IPS-NIHi7 (cell line): ENCODE measurements around the gene CDH7.

Experiments
- DNase-seq: peaks from one replicate; pipeline ENCODE4 v3.0.0; 2012; ENCODE audit warnings: mixed read lengths; ENCODE audit errors: extremely low spot score

The CDH7 gene

GRCh38 chr18:65750389-65751154 is at the start of gene CDH7:
Gene CDH7 (plus strand): TSS chr18:65751012. CDS start chr18:65762843, 11,831 bp downstream.
- DNase-seq: peak; percentile 30

- no peak for DNase-seq
Measured at GRCh38 chr18:65704046-65704445, 46.8 kb upstream of the CDH7 start.

- DNase-seq: peak; percentile 16
Measured at GRCh38 chr18:65706646-65707045, 44.2 kb upstream of the CDH7 start.

GRCh38 chr18:65711493-65711892 is 39.3 kb upstream of the CDH7 start:
- no peak for DNase-seq

GRCh38 chr18:65721619-65722018 is 29.2 kb upstream of the CDH7 start:
- no peak for DNase-seq

GRCh38 chr18:65725251-65726050 is 25.4 kb upstream of the CDH7 start:
- peak; percentile 29 for DNase-seq

- no peak for DNase-seq
Measured at GRCh38 chr18:65735155-65735554, 15.7 kb upstream of the CDH7 start.

GRCh38 chr18:65737471-65737955 is 13.3 kb upstream of the CDH7 start:
- no peak for DNase-seq

GRCh38 chr18:65746936-65747335 is 3.9 kb upstream of the CDH7 start:
- DNase-seq: no peak

- DNase-seq: no peak
Measured at GRCh38 chr18:65748321-65748720, 2.5 kb upstream of the CDH7 start.

GRCh38 chr18:65749841-65750240 is 971 bp upstream of the CDH7 start:
- peak; percentile 13 for DNase-seq

- DNase-seq: peak; percentile 26
Measured at GRCh38 chr18:65751155-65752085, 608 bp downstream of the CDH7 start.

- no peak for DNase-seq
Measured at GRCh38 chr18:65752625-65753325, 2.0 kb downstream of the CDH7 start.

GRCh38 chr18:65753520-65753919 is 2.7 kb downstream of the CDH7 start:
- DNase-seq: peak; percentile 58

GRCh38 chr18:65754121-65754520 is 3.3 kb downstream of the CDH7 start:
- peak; percentile 16 for DNase-seq

GRCh38 chr18:65755616-65756015 is 4.8 kb downstream of the CDH7 start:
- DNase-seq: no peak

GRCh38 chr18:65760457-65760856 is 9.6 kb downstream of the CDH7 start:
- no peak for DNase-seq

GRCh38 chr18:65761636-65762295 is 11.0 kb downstream of the CDH7 start:
- no peak for DNase-seq

GRCh38 chr18:65762556-65762955 is 11.7 kb downstream of the CDH7 start:
- no peak for DNase-seq

- DNase-seq: no peak
Measured at GRCh38 chr18:65767406-65767805, 16.6 kb downstream of the CDH7 start.
